Glutamatergic neuron (in vitro differentiated cells): ENCODE results near the gene POLK. TPM values are rescaled to one million over a fixed set of nuclear protein-coding genes. Genes with fewer than 3 reads are reported as not detected.
A peak's percentile ranks its signal among the peaks of the same experiment; 100 is the strongest.

Experiments used
- DNase-seq: peaks from one replicate; pipeline ENCODE4 v3.0.0; 2022
- H3K27ac Mint-ChIP-seq: one replicate; pipeline ENCODE4 v1.8.0; 2020; ENCODE audit warnings: mild to moderate bottlenecking, mixed read lengths, inconsistent platforms; ENCODE audit not compliant: unreplicated experiment
- H3K27me3 Mint-ChIP-seq: one replicate; pipeline ENCODE4 v1.8.0; 2020; ENCODE audit warnings: mild to moderate bottlenecking, moderate library complexity, mixed read lengths, inconsistent platforms; ENCODE audit not compliant: unreplicated experiment
- H3K36me3 Mint-ChIP-seq: one replicate; pipeline ENCODE4 v1.8.0; 2020; ENCODE audit warnings: mild to moderate bottlenecking, mixed read lengths, inconsistent platforms; ENCODE audit not compliant: unreplicated experiment
- H3K4me1 Mint-ChIP-seq: one replicate; pipeline ENCODE4 v1.8.0; 2020; ENCODE audit warnings: mild to moderate bottlenecking, low read depth, mixed read lengths, inconsistent platforms; ENCODE audit not compliant: unreplicated experiment
- H3K4me3 Mint-ChIP-seq: one replicate; pipeline ENCODE4 v1.8.0; 2020; ENCODE audit warnings: mild to moderate bottlenecking, mixed read lengths, inconsistent platforms; ENCODE audit not compliant: unreplicated experiment
- H3K9me3 Mint-ChIP-seq: one replicate; pipeline ENCODE4 v1.8.0; 2020; ENCODE audit warnings: mild to moderate bottlenecking, moderate library complexity, mixed read lengths, inconsistent platforms; ENCODE audit not compliant: unreplicated experiment
- total RNA-seq: library from RNA; stranded (reverse); fragmentation: NEBNext Ultra II Directional; extraction: Animal tissue kit (Norgen Biotek cat#: 25700); gene quantifications from one replicate; pipeline ENCODE4 v1.2.1, GENCODE V29; 2021; ENCODE audit not compliant: unreplicated experiment
- TF ChIP-seq, protein P1 (sequence below): fragments of 200-600 bp; sonication (generic); IDR thresholded peaks from one replicate; pipeline ENCODE4 v1.5.0; 2021; ENCODE audit not compliant: partially characterized antibody, unreplicated experiment

Gene POLK
- total RNA-seq, 1 donor from 2014 or later: 28.9 TPM

DNA sequence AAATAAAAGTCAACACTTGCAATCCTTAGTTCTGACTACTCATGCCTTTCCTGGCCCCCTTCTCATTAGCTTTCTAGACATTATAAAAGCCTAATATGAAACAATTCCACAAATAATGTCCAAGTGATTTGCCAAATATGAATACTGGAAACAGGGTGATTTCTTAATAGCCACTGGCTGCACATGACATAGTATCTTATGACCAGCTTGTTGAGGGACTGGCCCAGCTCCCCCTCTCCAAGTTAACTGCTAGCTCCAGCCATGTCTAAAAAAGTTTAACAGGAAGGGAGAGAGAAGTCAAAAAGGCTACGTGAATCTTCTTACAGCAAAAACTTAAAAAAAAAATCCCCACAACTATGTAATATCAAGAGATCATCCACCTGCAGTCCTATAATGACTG, 1.7 kb upstream of the POLK start:
- TF ChIP-seq, protein P1, sequence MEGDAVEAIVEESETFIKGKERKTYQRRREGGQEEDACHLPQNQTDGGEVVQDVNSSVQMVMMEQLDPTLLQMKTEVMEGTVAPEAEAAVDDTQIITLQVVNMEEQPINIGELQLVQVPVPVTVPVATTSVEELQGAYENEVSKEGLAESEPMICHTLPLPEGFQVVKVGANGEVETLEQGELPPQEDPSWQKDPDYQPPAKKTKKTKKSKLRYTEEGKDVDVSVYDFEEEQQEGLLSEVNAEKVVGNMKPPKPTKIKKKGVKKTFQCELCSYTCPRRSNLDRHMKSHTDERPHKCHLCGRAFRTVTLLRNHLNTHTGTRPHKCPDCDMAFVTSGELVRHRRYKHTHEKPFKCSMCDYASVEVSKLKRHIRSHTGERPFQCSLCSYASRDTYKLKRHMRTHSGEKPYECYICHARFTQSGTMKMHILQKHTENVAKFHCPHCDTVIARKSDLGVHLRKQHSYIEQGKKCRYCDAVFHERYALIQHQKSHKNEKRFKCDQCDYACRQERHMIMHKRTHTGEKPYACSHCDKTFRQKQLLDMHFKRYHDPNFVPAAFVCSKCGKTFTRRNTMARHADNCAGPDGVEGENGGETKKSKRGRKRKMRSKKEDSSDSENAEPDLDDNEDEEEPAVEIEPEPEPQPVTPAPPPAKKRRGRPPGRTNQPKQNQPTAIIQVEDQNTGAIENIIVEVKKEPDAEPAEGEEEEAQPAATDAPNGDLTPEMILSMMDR: no peak
- H3K36me3 Mint-ChIP-seq: no peaks in the 10 kb centered on the region
- H3K27ac Mint-ChIP-seq: peak overlapping the region; percentile 62
- no peak for DNase-seq
- H3K4me3 Mint-ChIP-seq: peak overlapping the region; percentile 99
- peaks cover 8% of the 10 kb centered on the region for H3K27me3 Mint-ChIP-seq
- H3K9me3 Mint-ChIP-seq: peaks cover 11% of the 10 kb centered on the region
- H3K4me1 Mint-ChIP-seq: peaks cover 19% of the 10 kb centered on the region

- peaks cover 8% of the 10 kb centered on the region for H3K27me3 Mint-ChIP-seq
- H3K4me3 Mint-ChIP-seq: peak overlapping the region; percentile 99
- no peak for DNase-seq
- TF ChIP-seq, protein P1: no peak
- peaks cover 11% of the 10 kb centered on the region for H3K9me3 Mint-ChIP-seq
- H3K27ac Mint-ChIP-seq: peak overlapping the region; percentile 84
- peaks cover 19% of the 10 kb centered on the region for H3K4me1 Mint-ChIP-seq
- H3K36me3 Mint-ChIP-seq: no peaks in the 10 kb centered on the region
These were observed 1.3 kb upstream of the POLK start for GRCh38 chr5:75510417-75510835.

- TF ChIP-seq, protein P1: no peak
- peaks cover 11% of the 10 kb centered on the region for H3K9me3 Mint-ChIP-seq
- peak overlapping the region; percentile 99 for H3K27ac Mint-ChIP-seq
- no peaks in the 10 kb centered on the region for H3K36me3 Mint-ChIP-seq
- DNase-seq: peak; percentile 54
- peaks cover 8% of the 10 kb centered on the region for H3K27me3 Mint-ChIP-seq
- peak overlapping the region; percentile 99 for H3K4me3 Mint-ChIP-seq
- H3K4me1 Mint-ChIP-seq: peaks cover 18% of the 10 kb centered on the region
These were observed 756 bp upstream of the POLK start for GRCh38 chr5:75510836-75511434.

GRCh38 chr5:75512383-75513074, 838 bp downstream of the POLK start:
- TF ChIP-seq, protein P1: no peak
- Mint-ChIP-seq H3K27ac (peak overlapping the region; percentile 99), H3K4me1 (peaks cover 18% of the 10 kb centered on the region), H3K36me3 (no peaks in the 10 kb centered on the region), H3K9me3 (peaks cover 11% of the 10 kb centered on the region), H3K4me3 (peak overlapping the region; percentile 99), H3K27me3 (peaks cover 8% of the 10 kb centered on the region)
- no peak for DNase-seq

DNA sequence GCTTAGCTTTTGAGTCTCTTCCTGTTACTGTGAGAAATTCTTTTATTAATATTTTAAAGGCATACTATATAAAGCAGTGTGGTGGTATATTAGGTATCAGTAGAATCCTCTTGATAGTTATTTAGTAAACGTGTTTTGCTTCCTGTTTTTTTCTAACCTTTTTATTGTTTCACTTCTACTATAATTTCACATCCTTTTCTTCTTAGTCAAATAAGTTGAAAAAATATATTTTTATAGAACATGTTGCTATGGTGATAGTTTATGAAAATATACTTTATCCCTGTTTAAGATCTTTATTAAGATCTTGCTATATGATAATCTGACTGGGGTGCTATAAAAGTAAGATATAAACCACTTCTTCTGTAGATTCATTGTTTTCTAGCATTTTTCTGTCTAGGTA, 2.1 kb downstream of the POLK start:
- TF ChIP-seq, protein P1: no peak
- Mint-ChIP-seq H3K36me3 (no peaks in the 10 kb centered on the region), H3K27ac (no peak overlapping the region), H3K4me1 (peaks cover 11% of the 10 kb centered on the region), H3K4me3 (no peak overlapping the region), H3K27me3 (peaks cover 8% of the 10 kb centered on the region), H3K9me3 (peaks cover 11% of the 10 kb centered on the region)
- DNase-seq: no peak
